Measurements from ENCODE around the gene HUS1. TPM values are rescaled to one million over a fixed set of nuclear protein-coding genes. Genes with fewer than 3 reads are reported as not detected.

HUS1 gene
- total RNA-seq, 1 donor from 2014 or later: 34.5 TPM

DNA sequence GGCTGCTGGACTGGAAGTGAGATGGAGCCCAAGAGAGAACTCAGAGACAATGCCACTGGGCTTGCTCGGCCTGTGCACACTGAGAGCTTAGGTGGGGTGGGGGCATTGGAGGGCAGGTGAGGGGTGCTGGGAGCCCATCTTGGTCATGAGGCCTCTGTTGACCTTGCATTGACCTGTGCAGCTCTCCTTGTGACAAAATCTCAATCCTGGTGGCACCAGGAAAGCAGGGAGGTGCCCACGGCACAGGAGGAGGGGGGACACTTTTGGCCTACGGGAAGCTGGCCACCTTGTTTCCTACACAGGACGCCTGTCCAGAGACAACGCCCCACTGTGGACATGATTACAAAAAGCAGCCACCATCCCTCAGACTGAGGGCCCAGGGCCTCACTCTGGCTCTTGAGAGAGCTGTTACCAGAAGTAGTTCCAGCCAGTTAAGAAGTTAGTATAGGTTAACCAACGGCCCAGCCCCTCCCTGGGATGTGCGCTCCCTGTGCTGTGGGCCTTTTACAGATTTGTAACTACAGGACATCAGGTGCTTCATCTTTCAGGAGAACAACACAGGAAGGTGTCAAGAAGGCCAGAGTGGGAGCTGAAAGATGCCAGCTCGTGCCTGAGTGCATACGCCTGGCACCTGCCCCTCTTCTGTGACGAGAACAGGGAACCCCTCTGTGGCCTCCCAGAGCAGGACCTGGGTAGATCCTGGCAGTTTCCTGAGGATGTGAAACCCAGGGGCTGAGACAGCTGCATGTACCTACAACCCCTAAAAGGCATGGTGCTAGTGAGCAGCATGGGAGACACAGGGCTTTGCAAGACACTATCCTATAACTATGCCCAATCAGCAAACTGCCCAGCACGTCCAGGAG, 41.5 kb downstream of the HUS1 start:
- DNase-seq (no peak), ATAC-seq (no peak)
- Histone ChIP-seq H3K36me3 (no peaks in the 10 kb centered on the region), H3K27me3 (no peaks in the 10 kb centered on the region), H3K4me1 (peaks cover 23% of the 10 kb centered on the region), H3K4me3 (no peak overlapping the region), H3K27ac (no peak overlapping the region), H3K9me3 (no peaks in the 10 kb centered on the region)
- intact Hi-C loops (cut with DNase I): no loop called here
- TF ChIP-seq, protein P1, sequence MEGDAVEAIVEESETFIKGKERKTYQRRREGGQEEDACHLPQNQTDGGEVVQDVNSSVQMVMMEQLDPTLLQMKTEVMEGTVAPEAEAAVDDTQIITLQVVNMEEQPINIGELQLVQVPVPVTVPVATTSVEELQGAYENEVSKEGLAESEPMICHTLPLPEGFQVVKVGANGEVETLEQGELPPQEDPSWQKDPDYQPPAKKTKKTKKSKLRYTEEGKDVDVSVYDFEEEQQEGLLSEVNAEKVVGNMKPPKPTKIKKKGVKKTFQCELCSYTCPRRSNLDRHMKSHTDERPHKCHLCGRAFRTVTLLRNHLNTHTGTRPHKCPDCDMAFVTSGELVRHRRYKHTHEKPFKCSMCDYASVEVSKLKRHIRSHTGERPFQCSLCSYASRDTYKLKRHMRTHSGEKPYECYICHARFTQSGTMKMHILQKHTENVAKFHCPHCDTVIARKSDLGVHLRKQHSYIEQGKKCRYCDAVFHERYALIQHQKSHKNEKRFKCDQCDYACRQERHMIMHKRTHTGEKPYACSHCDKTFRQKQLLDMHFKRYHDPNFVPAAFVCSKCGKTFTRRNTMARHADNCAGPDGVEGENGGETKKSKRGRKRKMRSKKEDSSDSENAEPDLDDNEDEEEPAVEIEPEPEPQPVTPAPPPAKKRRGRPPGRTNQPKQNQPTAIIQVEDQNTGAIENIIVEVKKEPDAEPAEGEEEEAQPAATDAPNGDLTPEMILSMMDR (IDR thresholded peaks at IDR 0.05): no peak

DNA sequence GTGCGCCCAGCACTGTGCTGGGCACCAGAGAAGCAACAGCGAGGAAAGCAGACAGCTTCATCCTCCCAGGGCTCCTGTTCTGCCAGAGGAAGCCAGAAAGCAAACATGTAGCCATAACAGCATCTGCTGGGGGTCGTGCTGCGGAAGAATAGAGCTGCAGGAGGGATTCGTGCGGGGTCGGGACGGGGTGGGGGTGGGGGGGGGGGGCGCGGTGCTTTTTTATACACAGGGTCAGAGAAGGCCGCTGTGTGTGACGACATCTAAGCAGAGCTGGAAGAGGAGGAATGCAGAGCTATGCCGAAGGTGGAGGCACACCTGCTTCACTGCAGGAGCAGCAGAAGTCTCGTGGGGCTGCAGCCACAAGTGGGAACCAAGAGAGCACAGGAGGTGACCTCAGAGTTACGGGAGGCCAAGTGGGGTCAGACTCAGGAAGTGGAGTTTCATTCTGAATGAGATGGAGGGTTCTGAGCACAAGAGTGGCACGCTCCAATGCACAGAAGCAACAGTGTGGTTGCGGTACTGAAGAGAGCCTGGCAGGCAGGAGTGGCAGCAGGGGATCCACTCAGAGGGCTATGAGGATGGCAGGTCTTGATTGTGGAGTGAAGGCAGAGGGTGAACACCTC, 42.2 kb downstream of the HUS1 start:
- H3K4me1 ChIP-seq: peaks cover 23% of the 10 kb centered on the region
- H3K27ac ChIP-seq: no peak overlapping the region
- no peak overlapping the region for H3K4me3 ChIP-seq
- intact Hi-C loops (cut with DNase I): no loop called here
- H3K9me3 ChIP-seq: no peaks in the 10 kb centered on the region
- DNase-seq: no peak
- no peaks in the 10 kb centered on the region for H3K27me3 ChIP-seq
- no peaks in the 10 kb centered on the region for H3K36me3 ChIP-seq
- TF ChIP-seq, protein P1 (IDR thresholded peaks at IDR 0.05): no peak
- ATAC-seq: no peak

DNA sequence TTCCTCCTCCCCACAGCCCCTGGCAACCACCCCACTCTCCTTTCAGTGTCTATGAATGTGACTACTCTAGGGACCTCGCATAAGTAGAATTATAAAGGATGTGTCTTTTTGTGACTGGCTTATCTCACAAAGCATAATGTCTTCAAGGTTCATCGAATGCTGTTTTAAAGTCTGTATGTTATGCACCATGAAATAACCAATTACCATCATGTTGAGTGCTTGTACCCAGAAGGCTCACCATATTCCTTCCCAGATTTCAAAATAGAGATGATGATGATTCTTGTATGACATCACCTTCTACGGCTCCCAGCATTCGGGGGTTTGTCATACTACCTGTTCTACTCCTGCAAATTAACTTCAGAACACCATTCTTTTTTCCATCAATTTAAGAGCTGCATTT, 43.1 kb downstream of the HUS1 start:
- Histone ChIP-seq H3K9me3 (no peaks in the 10 kb centered on the region), H3K4me1 (peaks cover 14% of the 10 kb centered on the region), H3K27me3 (no peaks in the 10 kb centered on the region), H3K27ac (no peak overlapping the region), H3K36me3 (no peaks in the 10 kb centered on the region), H3K4me3 (no peak overlapping the region)
- intact Hi-C loops (cut with DNase I): no loop called here
- TF ChIP-seq, protein P1 (IDR thresholded peaks at IDR 0.05): no peak
- DNase-seq: no peak
- no peak for ATAC-seq

DNA sequence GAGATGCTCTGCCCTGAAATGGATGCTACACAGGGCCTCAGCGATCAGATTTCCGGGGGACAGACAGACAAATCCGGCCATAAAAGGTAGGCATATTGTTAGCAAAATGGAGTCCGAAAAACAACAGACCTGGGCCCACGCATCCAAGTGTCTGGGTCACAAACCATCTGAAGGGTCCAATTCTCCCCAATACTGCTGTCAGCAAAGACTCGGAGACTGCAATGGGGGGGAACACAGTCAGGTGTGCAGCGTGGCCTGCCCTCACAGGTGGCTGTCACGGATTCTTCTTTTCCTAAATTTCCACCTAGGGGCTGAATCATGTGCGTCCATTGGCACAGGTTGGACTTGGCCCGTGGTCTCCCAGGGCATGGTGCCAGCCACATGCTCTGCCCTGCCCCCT, 44.1 kb downstream of the HUS1 start:
- ATAC-seq: no peak
- H3K27ac ChIP-seq: no peak overlapping the region
- H3K27me3 ChIP-seq: no peaks in the 10 kb centered on the region
- H3K4me1 ChIP-seq: peaks cover 8% of the 10 kb centered on the region
- intact Hi-C loops (cut with DNase I): no loop called here
- DNase-seq: no peak
- TF ChIP-seq, protein P1 (IDR thresholded peaks at IDR 0.05): no peak
- H3K9me3 ChIP-seq: no peaks in the 10 kb centered on the region
- no peak overlapping the region for H3K4me3 ChIP-seq
- no peaks in the 10 kb centered on the region for H3K36me3 ChIP-seq

DNA sequence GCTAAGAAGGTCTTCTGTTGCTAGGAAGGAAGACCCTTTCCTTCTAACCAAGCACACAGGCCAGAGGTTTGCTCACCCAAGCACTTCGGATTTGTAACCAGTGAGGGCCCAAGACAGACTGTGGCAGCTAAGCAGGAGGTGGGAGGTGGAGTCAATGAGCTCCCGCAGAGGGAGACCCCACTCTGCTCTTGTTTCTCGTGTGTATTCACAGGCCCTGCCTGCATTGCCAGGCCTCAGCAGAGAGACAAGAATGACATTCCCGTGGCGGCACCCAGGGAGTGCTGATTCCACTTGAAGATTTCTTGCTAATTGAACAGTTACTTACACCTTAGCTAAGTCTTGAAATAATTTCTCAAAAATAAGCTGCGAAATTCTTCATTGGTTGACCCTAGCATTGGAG, 44.6 kb downstream of the HUS1 start:
- H3K27me3 ChIP-seq: no peaks in the 10 kb centered on the region
- ATAC-seq: no peak
- no peaks in the 10 kb centered on the region for H3K9me3 ChIP-seq
- DNase-seq: no peak
- TF ChIP-seq, protein P1 (IDR thresholded peaks at IDR 0.05): no peak
- peaks cover 5% of the 10 kb centered on the region for H3K4me1 ChIP-seq
- H3K27ac ChIP-seq: no peak overlapping the region
- no peaks in the 10 kb centered on the region for H3K36me3 ChIP-seq
- intact Hi-C loops (cut with DNase I): no loop called here
- H3K4me3 ChIP-seq: no peak overlapping the region
